Measurements from ENCODE around the gene PROS1.

- TF ChIP-seq, protein P1, sequence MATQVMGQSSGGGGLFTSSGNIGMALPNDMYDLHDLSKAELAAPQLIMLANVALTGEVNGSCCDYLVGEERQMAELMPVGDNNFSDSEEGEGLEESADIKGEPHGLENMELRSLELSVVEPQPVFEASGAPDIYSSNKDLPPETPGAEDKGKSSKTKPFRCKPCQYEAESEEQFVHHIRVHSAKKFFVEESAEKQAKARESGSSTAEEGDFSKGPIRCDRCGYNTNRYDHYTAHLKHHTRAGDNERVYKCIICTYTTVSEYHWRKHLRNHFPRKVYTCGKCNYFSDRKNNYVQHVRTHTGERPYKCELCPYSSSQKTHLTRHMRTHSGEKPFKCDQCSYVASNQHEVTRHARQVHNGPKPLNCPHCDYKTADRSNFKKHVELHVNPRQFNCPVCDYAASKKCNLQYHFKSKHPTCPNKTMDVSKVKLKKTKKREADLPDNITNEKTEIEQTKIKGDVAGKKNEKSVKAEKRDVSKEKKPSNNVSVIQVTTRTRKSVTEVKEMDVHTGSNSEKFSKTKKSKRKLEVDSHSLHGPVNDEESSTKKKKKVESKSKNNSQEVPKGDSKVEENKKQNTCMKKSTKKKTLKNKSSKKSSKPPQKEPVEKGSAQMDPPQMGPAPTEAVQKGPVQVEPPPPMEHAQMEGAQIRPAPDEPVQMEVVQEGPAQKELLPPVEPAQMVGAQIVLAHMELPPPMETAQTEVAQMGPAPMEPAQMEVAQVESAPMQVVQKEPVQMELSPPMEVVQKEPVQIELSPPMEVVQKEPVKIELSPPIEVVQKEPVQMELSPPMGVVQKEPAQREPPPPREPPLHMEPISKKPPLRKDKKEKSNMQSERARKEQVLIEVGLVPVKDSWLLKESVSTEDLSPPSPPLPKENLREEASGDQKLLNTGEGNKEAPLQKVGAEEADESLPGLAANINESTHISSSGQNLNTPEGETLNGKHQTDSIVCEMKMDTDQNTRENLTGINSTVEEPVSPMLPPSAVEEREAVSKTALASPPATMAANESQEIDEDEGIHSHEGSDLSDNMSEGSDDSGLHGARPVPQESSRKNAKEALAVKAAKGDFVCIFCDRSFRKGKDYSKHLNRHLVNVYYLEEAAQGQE (IDR thresholded peaks at IDR 0.05; ENCODE audit: insufficient read depth in 1 of 2, low read depth in 2 of 2, low read length in 2 of 2) = no peak
- no peak for TF ChIP-seq POLR2AphosphoS5 (IDR thresholded peaks at IDR 0.05; ENCODE audit: low read depth, low read length)
- no peak for TF ChIP-seq SIN3A (IDR thresholded peaks at IDR 0.05; ENCODE audit: borderline replicate concordance, insufficient read depth, low read length)
- TF ChIP-seq TAF1 (IDR thresholded peaks at IDR 0.05; ENCODE audit: borderline replicate concordance, insufficient read depth, low read length) = no peak
These were observed 66.6 kb downstream of the PROS1 start for GRCh38 chr3:93907132-93907531.
